Daoy (cell line): ENCODE data around the gene ANK3. TPM values are rescaled to one million over a fixed set of nuclear protein-coding genes. Genes with fewer than 3 reads are reported as not detected.
"Not testable (repeated sequence)": the region's sequence is repeated elsewhere in the genome, so short reads cannot be mapped to it uniquely, and the experiment has no call there.

Experiments used
- DNase-seq: peaks from one replicate; pipeline ENCODE4 v3.0.0-alpha.2; 2015; ENCODE audit warnings: low read depth
- total RNA-seq: library from RNA; depleted of rRNA; stranded (reverse); fragments of >200 nt; shearing (Covaris generic); gene quantifications from 2 replicates; pipeline ENCODE4 v1.2.3, GENCODE V29; 2014

The ANK3 gene
- total RNA-seq, 1 experiment from 2014 or later, result 15.9 TPM

DNA sequence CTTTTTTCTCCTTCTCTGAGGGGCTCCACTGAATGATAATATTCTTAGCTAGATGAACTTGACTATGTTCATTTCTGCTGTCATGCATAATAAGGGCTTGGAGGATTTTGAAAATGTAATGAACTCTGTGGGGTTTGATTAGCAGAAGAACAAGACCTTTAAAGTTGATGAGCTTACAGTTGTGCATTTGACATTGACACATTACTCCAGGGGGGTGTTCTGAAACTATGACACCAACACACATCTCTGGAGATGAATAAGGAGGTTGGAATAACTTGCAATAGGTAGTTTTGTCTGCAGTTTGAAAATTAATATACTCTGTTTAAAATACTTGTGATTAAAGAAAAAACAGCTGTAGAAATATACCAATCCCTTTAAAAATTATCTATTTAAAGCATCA is 80.3 kb downstream of the ANK3 start:
- no peak for DNase-seq

- DNase-seq, result peak; percentile 30
Measured at GRCh38 chr10:60305380-60305892, 84.2 kb downstream of the ANK3 start.

- DNase-seq, result no peak
Measured at GRCh38 chr10:60304829-60305379, 84.8 kb downstream of the ANK3 start.

DNA sequence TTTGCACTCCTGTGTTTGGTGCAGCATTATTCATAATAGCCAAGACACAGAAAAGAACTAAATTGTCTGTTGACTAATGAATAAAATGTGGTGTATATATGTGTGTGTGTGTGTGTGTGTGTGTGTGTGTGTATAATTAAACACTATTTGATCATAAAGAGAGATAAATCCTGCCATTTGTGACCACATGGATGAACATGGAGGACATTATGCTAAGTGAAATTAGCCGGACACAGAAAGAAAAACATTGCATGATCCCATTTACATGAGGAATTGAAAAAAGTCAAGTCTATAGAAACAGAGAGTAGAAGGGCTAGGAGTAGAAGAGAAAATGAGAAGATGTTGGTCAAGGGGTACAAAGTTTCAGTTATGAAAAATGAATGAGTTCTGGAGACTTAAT is 85.9 kb downstream of the ANK3 start:
- no peak for DNase-seq

GRCh38 chr10:60299961-60300883 is 89.5 kb downstream of the ANK3 start:
- peak; percentile 80 for DNase-seq

GRCh38 chr10:60299390-60299778 is 90.3 kb downstream of the ANK3 start:
- DNase-seq, result no peak

GRCh38 chr10:60298408-60299389 is 91.0 kb downstream of the ANK3 start:
- no peak for DNase-seq

GRCh38 chr10:60296073-60296472 is 93.6 kb downstream of the ANK3 start:
- no peak for DNase-seq

DNA sequence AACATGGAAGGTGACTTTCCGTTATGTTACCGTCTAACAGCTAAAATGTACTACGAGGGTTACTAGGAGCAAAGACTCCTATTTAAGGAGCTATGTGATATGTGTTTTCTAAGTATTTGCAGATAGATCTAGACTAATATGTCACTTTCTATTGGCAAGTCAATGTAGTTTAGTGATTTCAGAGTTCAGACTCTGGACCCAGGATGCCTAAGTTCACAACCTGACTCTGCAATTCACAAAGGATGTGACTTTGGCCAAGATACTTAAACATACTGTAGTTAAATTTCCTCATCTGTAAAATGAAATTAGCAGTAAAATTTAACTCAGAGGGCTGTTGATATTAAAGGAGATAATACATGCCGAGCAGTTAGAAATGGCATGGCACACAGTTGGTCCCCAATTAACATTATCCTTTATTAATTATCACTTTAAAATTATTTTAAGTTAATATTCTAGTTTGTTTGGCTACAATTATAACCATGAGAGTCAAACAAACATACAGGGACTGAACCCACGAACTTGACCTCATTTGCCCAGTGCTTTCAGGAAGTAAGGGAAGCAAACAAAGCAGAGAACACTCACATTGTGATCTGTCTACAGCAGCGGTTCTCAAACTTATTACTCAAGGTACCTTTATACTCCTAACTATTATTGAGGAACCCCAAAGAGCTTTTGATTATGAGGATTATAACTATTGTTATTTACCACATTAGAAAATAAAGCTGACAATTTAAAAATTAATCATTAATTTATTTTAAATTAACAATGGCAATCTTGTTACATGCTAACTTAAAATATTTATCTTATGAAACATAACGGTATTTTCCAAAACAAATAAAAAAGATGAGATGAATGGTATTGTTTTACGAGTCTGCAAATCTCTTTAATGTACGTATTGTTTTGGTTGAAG is 94.4 kb downstream of the ANK3 start:
- no peak for DNase-seq

DNA sequence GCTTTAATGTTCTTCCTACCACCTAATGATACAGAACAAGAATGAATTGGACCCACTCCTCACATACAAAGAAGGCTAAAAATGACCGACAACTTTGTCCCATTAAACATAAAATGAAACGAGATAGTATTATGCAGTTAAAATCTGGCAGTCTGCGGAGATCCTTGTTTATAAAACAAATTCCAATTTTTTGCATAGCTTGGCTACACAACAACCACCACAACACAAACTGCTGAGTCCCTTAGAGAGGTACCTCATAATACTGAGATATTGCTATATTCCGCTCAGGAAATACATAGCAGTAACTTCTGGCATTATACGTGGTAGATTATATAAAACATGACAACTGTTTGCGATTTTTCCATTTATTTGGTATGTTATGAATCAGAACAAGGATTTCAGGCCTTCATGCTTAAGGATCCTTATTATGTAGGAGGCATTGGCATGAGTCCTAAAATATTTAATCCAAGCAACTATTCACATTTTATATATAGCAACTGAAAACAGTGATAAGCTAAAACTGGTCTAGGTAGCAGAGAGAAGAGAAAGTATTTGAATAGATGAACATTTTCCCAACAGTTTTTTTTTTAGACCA is 96.0 kb downstream of the ANK3 start:
- no peak for DNase-seq

GRCh38 chr10:60292998-60293397 is 96.7 kb downstream of the ANK3 start:
- no peak for DNase-seq

GRCh38 chr10:60292536-60292935 is 97.1 kb downstream of the ANK3 start:
- not testable (repeated sequence) for DNase-seq

DNA sequence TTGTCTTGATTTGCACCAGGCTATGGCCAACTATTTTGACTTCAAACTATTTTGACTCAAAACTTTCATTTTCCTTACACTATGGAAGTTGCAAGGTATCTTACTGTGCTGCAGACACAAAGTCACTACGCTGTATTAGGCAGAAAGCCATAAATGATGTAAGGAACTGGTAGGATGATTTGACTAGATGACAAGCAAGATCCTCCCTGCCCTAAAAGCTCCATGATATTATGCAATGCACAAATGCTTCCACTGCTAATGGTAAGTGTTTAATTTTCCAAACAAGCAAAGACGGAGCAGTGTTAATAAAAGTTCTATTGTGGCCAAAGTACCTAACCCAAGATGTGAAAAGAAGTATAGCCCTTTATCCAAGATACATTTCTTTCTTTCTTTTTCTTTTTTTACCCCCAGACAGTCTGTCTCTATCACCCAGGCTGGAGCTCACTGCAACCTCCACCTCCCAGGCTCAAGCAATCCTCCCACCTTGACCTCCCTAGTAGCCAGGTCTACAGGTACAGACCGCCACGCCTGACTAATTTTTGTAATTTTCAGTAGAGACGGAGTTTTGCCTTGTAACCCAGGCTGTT is 98.2 kb downstream of the ANK3 start:
- DNase-seq, result no peak

DNA sequence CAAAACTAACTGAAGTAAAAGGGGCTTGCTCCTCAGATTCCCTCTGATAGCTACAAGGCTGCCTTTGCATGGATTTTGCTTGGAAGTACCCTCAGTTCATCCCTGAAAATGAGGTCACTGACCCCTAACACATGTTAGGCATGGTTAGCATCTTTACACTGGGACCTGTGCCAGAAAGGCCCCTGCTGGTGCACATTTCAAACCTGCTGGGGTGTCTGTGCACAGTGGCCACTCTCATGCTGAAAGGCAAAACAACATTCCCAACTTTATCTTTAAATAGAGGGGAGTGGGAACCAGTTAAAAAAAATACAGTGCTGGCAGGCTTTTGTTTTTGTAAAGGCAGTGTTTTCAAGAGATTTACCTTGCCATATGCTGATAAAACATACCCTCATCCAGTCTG is 99.1 kb downstream of the ANK3 start:
- no peak for DNase-seq

- DNase-seq, result no peak
Measured at GRCh38 chr10:60289800-60290199, 99.9 kb downstream of the ANK3 start.

DNA sequence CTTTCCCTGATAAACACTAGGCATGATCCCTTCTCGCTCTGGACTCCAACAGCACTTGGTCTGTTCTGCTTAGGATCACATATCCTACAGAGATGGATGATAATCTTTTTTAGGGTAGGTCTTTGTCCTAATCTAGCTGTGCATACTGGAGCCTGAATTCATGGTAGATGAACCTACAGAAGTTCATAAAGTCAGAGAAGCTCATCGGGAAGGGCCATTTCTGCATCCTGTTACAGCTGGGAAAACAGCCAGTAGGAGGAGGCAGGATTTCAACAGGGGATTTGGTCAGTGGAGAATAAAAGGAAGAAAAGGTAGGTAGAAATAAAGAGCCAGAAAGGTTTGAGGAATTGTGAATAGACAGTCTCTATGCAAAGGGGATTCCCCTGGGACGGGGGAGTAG is 101.4 kb downstream of the ANK3 start:
- DNase-seq, result no peak

DNA sequence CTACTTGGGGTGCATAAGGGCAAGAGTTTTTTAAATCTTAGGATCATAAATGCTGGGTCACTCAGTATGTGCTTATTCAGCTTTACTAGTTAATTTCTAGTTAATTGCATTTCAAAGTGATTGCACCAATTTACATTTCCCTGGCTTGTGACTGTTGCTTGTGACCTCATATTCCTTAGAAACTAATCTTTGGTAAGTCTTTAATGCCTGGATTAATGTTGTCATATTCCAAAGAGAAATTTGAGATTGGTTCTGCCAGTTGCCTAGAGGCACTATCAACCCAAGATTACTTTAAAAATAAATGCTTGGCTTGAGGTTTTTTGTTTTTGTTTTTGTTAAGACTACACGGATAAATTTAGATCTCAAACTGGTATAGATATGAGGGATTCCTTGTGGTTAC is 103.1 kb downstream of the ANK3 start:
- DNase-seq, result no peak

DNA sequence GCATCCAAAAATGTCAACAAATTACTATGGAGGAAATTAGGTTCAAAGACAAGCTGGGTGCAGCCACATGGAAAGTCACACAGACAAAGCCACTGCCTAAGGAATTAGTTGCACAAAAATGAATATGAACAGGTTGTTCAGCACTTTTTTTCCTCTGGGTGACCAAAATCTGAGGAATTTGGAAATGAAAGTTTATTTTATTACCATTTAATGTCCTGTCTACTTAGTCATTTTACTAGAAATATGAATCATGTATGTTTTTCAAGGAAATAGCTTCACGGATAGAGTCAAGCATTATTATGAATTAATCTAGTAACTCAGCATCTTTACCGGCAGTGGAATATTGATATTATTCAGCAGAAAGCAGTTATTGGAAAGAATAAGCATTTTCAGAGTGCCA is 106.3 kb downstream of the ANK3 start:
- no peak for DNase-seq

DNA sequence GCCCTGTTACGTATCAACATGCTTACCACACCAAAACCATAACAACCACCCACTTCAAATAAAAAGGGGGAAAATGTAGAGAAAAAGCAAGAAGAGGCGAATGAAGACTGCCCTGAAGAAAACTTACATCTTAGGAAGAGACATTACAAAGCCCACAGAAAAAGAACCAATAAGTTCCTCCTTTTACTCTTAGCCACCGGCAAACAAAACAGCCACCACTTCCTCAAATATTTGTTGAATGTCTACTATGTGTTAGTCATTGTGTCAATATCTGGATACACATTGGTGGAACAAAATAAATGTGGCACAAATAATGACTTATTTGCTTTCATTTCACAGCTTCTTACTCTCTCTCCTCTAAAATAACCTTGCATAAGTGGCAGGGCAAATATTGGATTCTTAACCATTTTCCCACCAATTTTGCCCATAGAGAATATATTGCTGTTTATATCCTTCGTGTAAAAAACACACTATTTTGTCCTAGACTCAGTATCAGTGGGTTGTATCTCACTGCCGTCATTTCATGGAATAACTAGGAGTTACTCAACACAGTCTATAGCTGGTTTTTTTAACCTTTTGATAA is 106.8 kb downstream of the ANK3 start:
- DNase-seq, result peak; percentile 66
